Small intestine (tissue), 7 donors: Measurements from ENCODE around the gene C20orf96. TPM values are rescaled to one million over a fixed set of nuclear protein-coding genes. Genes with fewer than 3 reads are reported as not detected.
A peak's percentile ranks its signal among the peaks of the same experiment; 100 is the strongest.

Experiments used
- DNase-seq, 2 donors: peaks; one replicate each; pipeline versions ENCODE4 v3.0.0 to v3.0.0-alpha.2; 2013
- FAIRE-seq: peaks from 2 replicates; lab custom pipeline; 2012; peaks lifted over from hg19 to GRCh38; lab: Jason Lieb, UNC
- H3K27ac ChIP-seq, 3 donors: one replicate each; pipeline ENCODE4 v1.5.1; 2013; ENCODE audit warnings: low read length in 2 of 3, mild to moderate bottlenecking in 2 of 3, control low read depth in 1 of 3, inconsistent platforms in 1 of 3, low read depth in 1 of 3, moderate library complexity in 1 of 3
- H3K27me3 ChIP-seq, 3 donors: one replicate each; pipeline ENCODE4 v1.6.1; 2013; ENCODE audit warnings: low read length in 3 of 3, inconsistent platforms in 1 of 3; ENCODE audit not compliant: control insufficient read depth in 3 of 3, insufficient read depth in 3 of 3
- H3K36me3 ChIP-seq, 3 donors: one replicate each; pipeline ENCODE4 v1.6.1; 2013; ENCODE audit warnings: low read length in 3 of 3, inconsistent platforms in 1 of 3, low read depth in 1 of 3, mild to moderate bottlenecking in 1 of 3, moderate library complexity in 1 of 3; ENCODE audit not compliant: control insufficient read depth in 3 of 3, insufficient read depth in 2 of 3
- H3K4me1 ChIP-seq, 3 donors: one replicate each; pipeline ENCODE4 v1.6.1; 2013; ENCODE audit warnings: low read length in 2 of 3, inconsistent platforms in 1 of 3, low read depth in 1 of 3, mild to moderate bottlenecking in 1 of 3, moderate library complexity in 1 of 3; ENCODE audit not compliant: control insufficient read depth in 3 of 3, insufficient read depth in 2 of 3
- H3K4me3 ChIP-seq, 3 donors: one replicate each; pipeline ENCODE4 v1.5.1; 2013; ENCODE audit warnings: low read length in 3 of 3, control low read depth in 1 of 3, inconsistent platforms in 1 of 3, low read depth in 1 of 3, mild to moderate bottlenecking in 1 of 3, moderate library complexity in 1 of 3
- H3K9me3 ChIP-seq, 2 donors: one replicate each; pipeline ENCODE4 v1.6.1; 2013; ENCODE audit warnings: low read depth in 1 of 2, low read length in 1 of 2; ENCODE audit not compliant: control insufficient read depth in 2 of 2, insufficient read depth in 1 of 2
- WGBS, 3 donors: extraction: QIAGEN DNeasy Blood & Tissue Kit; methylation state at CpG; one replicate each; pipeline ENCODE4 v1.1.7; 2013; 5-methylcytosine and 5-hydroxymethylcytosine counted together
- polyA plus RNA-seq, 4 donors: library from polyadenylated mRNA; stranded (reverse) in 3 of 4; unstranded in 1 of 4; fragments of 200-250 nt in 3 of 4; fragments of 120-200 nt in 1 of 4; gene quantifications; one replicate each; pipeline versions ENCODE4 v1.2.1 to v1.2.3, GENCODE V29; 2013
- donor health status: healthy with polysubstance abuse.
- donor health status: control.
- donor health status: control.
- donor health status: Bipolar disorder and iron deficiency.
- donor health status: healthy.

Gene C20orf96
- polyA plus RNA-seq, 4 donors = 3.5 to 8.7 (median 6.7) TPM

- WGBS, 3 donors = 87 to 98% (median 91%) methylated on average over 2 of the region's 2 CpGs
- peaks cover 0 to 12% (median 0%) of the 10 kb centered on the region in 3 donors for H3K36me3 ChIP-seq
- no peaks in the 10 kb centered on the region for H3K27me3 ChIP-seq
- no peaks in the 10 kb centered on the region for H3K4me1 ChIP-seq
- no peak overlapping the region for H3K4me3 ChIP-seq
- no peaks in the 10 kb centered on the region for H3K9me3 ChIP-seq
- H3K27ac ChIP-seq = no peak overlapping the region
- FAIRE-seq = no peak
- DNase-seq = no peak
Observed at GRCh38 chr20:316316-317068, 25.9 kb upstream of the C20orf96 start.

GRCh38 chr20:313948-314347 is 23.4 kb upstream of the C20orf96 start:
- no peak for FAIRE-seq

GRCh38 chr20:313402-313801 is 22.9 kb upstream of the C20orf96 start:
- H3K9me3 ChIP-seq = no peaks in the 10 kb centered on the region
- FAIRE-seq = no peak
- H3K36me3 ChIP-seq = peaks cover 0 to 9% (median 0%) of the 10 kb centered on the region in 3 donors
- 81 to 91% (median 82%) methylated on average over 5 of the region's 5 CpGs for WGBS, 3 donors
- H3K27ac ChIP-seq = no peak overlapping the region
- H3K27me3 ChIP-seq = no peaks in the 10 kb centered on the region
- DNase-seq = no peak
- no peaks in the 10 kb centered on the region for H3K4me1 ChIP-seq
- no peak overlapping the region for H3K4me3 ChIP-seq

More at GRCh38 chr20:313948-314347, 23.4 kb upstream of the C20orf96 start:
- Histone ChIP-seq H3K27ac (no peak overlapping the region), H3K36me3 (peaks cover 0 to 9% (median 0%) of the 10 kb centered on the region in 3 donors), H3K4me3 (no peak overlapping the region), H3K27me3 (no peaks in the 10 kb centered on the region), H3K4me1 (no peaks in the 10 kb centered on the region), H3K9me3 (no peaks in the 10 kb centered on the region)
- DNase-seq = no peak

- WGBS, 3 donors = 26 to 56% (median 48%) methylated on average over 1 of the region's 1 CpG
Observed at GRCh38 chr20:312866-313265, 22.3 kb upstream of the C20orf96 start.

GRCh38 chr20:312067-312466 is 21.5 kb upstream of the C20orf96 start:
- Histone ChIP-seq H3K36me3 (peaks cover 0 to 2% (median 0%) of the 10 kb centered on the region in 3 donors), H3K27ac (no peak overlapping the region), H3K4me1 (no peaks in the 10 kb centered on the region), H3K4me3 (no peak overlapping the region), H3K27me3 (no peaks in the 10 kb centered on the region), H3K9me3 (no peaks in the 10 kb centered on the region)
- DNase-seq (no peak), FAIRE-seq (no peak)
- WGBS, 3 donors = 88 to 96% (median 90%) methylated on average over 8 of the region's 8 CpGs

More at GRCh38 chr20:312866-313265, 22.3 kb upstream of the C20orf96 start:
- no peaks in the 10 kb centered on the region for H3K9me3 ChIP-seq
- peaks cover 0 to 6% (median 0%) of the 10 kb centered on the region in 3 donors for H3K36me3 ChIP-seq
- FAIRE-seq (no peak), DNase-seq (no peak)
- no peak overlapping the region for H3K4me3 ChIP-seq
- no peaks in the 10 kb centered on the region for H3K27me3 ChIP-seq
- no peaks in the 10 kb centered on the region for H3K4me1 ChIP-seq
- no peak overlapping the region for H3K27ac ChIP-seq

- Histone ChIP-seq H3K9me3 (no peaks in the 10 kb centered on the region), H3K4me1 (no peaks in the 10 kb centered on the region), H3K27ac (no peak overlapping the region), H3K36me3 (no peaks in the 10 kb centered on the region), H3K27me3 (no peaks in the 10 kb centered on the region), H3K4me3 (no peak overlapping the region)
- 87 to 93% (median 93%) methylated on average over 7 of the region's 7 CpGs for WGBS, 3 donors
- FAIRE-seq = no peak
- DNase-seq = no peak
Observed at GRCh38 chr20:311609-312008, 21.1 kb upstream of the C20orf96 start.

- no peaks in the 10 kb centered on the region for H3K36me3 ChIP-seq
- peak overlapping the region in 1 of 3 donors; percentile 33 for H3K27ac ChIP-seq
- no peaks in the 10 kb centered on the region for H3K4me1 ChIP-seq
- WGBS, 3 donors = 10 to 23% (median 20%) methylated on average over 7 of the region's 7 CpGs
- DNase-seq (no peak), FAIRE-seq (no peak)
- H3K27me3 ChIP-seq = no peaks in the 10 kb centered on the region
- H3K9me3 ChIP-seq = no peaks in the 10 kb centered on the region
- H3K4me3 ChIP-seq = peak overlapping the region in 1 of 3 donors; percentile 36
Observed at GRCh38 chr20:310645-311044, 20.1 kb upstream of the C20orf96 start.

- WGBS, 3 donors = 9 to 29% (median 23%) methylated on average over 31 of the region's 31 CpGs
Observed at GRCh38 chr20:309841-310644, 19.5 kb upstream of the C20orf96 start.

More at GRCh38 chr20:309841-310644, 19.5 kb upstream of the C20orf96 start:
- Histone ChIP-seq H3K36me3 (no peaks in the 10 kb centered on the region), H3K4me3 (peak overlapping the region in 2 of 3 donors; percentile 2 to 36), H3K4me1 (no peaks in the 10 kb centered on the region), H3K27ac (peak overlapping the region in 2 of 3 donors; percentile 76 to 92), H3K27me3 (no peaks in the 10 kb centered on the region), H3K9me3 (no peaks in the 10 kb centered on the region)
- FAIRE-seq (no peak), DNase-seq (peak; percentile 67 to 93)
